ENCODE results near the gene CMIP. TPM values are rescaled to one million over a fixed set of nuclear protein-coding genes. Genes with fewer than 3 reads are reported as not detected.

The CMIP gene
- polyA plus RNA-seq, 1 donor from 2014 or later, result 15.1 TPM

DNA sequence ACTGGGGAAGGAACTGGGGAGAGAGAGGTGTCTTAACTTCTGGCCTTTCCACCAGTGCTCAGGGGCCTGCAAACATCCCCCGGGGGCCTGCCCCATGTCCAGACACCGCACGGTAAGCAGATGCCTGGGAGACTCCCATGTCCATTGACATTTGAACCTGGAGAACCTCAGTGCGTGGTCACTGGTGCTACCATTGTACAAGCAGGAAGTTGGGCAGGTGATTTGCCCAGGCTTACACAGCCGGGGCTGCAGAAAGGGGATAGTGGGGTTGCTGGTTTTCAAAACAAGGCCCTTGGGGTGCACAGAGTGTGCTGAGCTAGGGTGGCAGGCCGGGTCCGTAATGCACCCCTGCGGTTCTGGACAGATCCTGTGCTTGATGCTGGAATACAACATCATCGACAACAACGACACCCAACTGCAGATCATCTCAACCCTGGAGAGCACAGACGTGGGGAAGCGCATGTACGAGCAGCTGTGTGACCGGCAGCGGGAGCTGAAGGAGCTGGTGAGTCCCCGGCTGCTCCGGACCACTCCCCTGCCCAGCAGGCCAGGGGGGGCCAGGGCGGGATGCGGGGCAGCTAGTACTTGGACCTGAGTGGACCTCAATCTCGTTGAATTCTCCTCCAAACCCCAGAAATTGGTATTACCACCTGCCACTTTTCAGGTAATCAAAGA is 256.8 kb downstream of the CMIP start:
- H3K9me2 ChIP-seq (ENCODE audit: insufficient read depth, low read length), result no peaks in the 10 kb centered on the region
- no peak overlapping the region for H3K9ac ChIP-seq (ENCODE audit: low read length)
- no peak overlapping the region for H3K4me3 ChIP-seq (ENCODE audit: low read length)
- H3K4me2 ChIP-seq (ENCODE audit: low read length), result no peak overlapping the region
- H3K36me3 ChIP-seq (ENCODE audit: insufficient read depth, low read length), result peaks cover 29% of the 10 kb centered on the region
- TF ChIP-seq MXI1 (conservative IDR thresholded peaks at IDR 0.05; ENCODE audit: poor library complexity, severe bottlenecking) (no peak), RAD21 (conservative IDR thresholded peaks at IDR 0.05) (no peak), POLR2AphosphoS5 (IDR thresholded peaks at IDR 0.05) (no peak), TAF1 (IDR thresholded peaks at IDR 0.05; ENCODE audit: low read depth) (no peak), SMC3 (conservative IDR thresholded peaks at IDR 0.05; ENCODE audit: poor library complexity) (no peak), EP300 (conservative IDR thresholded peaks at IDR 0.05; ENCODE audit: poor library complexity, severe bottlenecking) (no peak), EZH2 (IDR thresholded peaks at IDR 0.05; ENCODE audit: borderline replicate concordance, insufficient read depth, low read length, poor library complexity, severe bottlenecking) (no peak)
- TF ChIP-seq, protein P1, sequence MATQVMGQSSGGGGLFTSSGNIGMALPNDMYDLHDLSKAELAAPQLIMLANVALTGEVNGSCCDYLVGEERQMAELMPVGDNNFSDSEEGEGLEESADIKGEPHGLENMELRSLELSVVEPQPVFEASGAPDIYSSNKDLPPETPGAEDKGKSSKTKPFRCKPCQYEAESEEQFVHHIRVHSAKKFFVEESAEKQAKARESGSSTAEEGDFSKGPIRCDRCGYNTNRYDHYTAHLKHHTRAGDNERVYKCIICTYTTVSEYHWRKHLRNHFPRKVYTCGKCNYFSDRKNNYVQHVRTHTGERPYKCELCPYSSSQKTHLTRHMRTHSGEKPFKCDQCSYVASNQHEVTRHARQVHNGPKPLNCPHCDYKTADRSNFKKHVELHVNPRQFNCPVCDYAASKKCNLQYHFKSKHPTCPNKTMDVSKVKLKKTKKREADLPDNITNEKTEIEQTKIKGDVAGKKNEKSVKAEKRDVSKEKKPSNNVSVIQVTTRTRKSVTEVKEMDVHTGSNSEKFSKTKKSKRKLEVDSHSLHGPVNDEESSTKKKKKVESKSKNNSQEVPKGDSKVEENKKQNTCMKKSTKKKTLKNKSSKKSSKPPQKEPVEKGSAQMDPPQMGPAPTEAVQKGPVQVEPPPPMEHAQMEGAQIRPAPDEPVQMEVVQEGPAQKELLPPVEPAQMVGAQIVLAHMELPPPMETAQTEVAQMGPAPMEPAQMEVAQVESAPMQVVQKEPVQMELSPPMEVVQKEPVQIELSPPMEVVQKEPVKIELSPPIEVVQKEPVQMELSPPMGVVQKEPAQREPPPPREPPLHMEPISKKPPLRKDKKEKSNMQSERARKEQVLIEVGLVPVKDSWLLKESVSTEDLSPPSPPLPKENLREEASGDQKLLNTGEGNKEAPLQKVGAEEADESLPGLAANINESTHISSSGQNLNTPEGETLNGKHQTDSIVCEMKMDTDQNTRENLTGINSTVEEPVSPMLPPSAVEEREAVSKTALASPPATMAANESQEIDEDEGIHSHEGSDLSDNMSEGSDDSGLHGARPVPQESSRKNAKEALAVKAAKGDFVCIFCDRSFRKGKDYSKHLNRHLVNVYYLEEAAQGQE (IDR thresholded peaks at IDR 0.05; ENCODE audit: borderline replicate concordance), result no peak
- TF ChIP-seq, protein P2, sequence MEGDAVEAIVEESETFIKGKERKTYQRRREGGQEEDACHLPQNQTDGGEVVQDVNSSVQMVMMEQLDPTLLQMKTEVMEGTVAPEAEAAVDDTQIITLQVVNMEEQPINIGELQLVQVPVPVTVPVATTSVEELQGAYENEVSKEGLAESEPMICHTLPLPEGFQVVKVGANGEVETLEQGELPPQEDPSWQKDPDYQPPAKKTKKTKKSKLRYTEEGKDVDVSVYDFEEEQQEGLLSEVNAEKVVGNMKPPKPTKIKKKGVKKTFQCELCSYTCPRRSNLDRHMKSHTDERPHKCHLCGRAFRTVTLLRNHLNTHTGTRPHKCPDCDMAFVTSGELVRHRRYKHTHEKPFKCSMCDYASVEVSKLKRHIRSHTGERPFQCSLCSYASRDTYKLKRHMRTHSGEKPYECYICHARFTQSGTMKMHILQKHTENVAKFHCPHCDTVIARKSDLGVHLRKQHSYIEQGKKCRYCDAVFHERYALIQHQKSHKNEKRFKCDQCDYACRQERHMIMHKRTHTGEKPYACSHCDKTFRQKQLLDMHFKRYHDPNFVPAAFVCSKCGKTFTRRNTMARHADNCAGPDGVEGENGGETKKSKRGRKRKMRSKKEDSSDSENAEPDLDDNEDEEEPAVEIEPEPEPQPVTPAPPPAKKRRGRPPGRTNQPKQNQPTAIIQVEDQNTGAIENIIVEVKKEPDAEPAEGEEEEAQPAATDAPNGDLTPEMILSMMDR (IDR thresholded peaks at IDR 0.05; ENCODE audit: poor library complexity, severe bottlenecking), result no peak
- H3K79me2 ChIP-seq (replicated peaks; ENCODE audit: insufficient read depth, low read length), result no peaks in the 10 kb centered on the region
- H3K27ac ChIP-seq (ENCODE audit: low read length), result no peak overlapping the region
- peaks cover 7% of the 10 kb centered on the region for H3F3A ChIP-seq (ENCODE audit: insufficient read depth, low read length, poor library complexity, severe bottlenecking)
- H3K9me3 ChIP-seq (ENCODE audit: low read length), result no peaks in the 10 kb centered on the region
- H3K27me3 ChIP-seq (ENCODE audit: insufficient read depth, low read depth, low read length), result no peaks in the 10 kb centered on the region
- H4K20me1 ChIP-seq (ENCODE audit: insufficient read depth), result no peaks in the 10 kb centered on the region
- no peak overlapping the region for H2AFZ ChIP-seq (ENCODE audit: low read depth, low read length)

GRCh38 chr16:81702506-81702905 is 257.9 kb downstream of the CMIP start:
- peaks cover under 1% of the 10 kb centered on the region for H3F3A ChIP-seq (ENCODE audit: insufficient read depth, low read length, poor library complexity, severe bottlenecking)
- H3K9me3 ChIP-seq (ENCODE audit: low read length), result no peaks in the 10 kb centered on the region
- no peak overlapping the region for H3K27ac ChIP-seq (ENCODE audit: low read length)
- H3K4me3 ChIP-seq (ENCODE audit: low read length), result no peak overlapping the region
- no peaks in the 10 kb centered on the region for H3K27me3 ChIP-seq (ENCODE audit: insufficient read depth, low read depth, low read length)
- H4K20me1 ChIP-seq (ENCODE audit: insufficient read depth), result no peaks in the 10 kb centered on the region
- TF ChIP-seq, protein P1 (IDR thresholded peaks at IDR 0.05; ENCODE audit: borderline replicate concordance), result no peak
- TF ChIP-seq SMC3 (conservative IDR thresholded peaks at IDR 0.05; ENCODE audit: poor library complexity) (no peak), MXI1 (conservative IDR thresholded peaks at IDR 0.05; ENCODE audit: poor library complexity, severe bottlenecking) (no peak), TAF1 (IDR thresholded peaks at IDR 0.05; ENCODE audit: low read depth) (no peak), EP300 (conservative IDR thresholded peaks at IDR 0.05; ENCODE audit: poor library complexity, severe bottlenecking) (no peak), RAD21 (conservative IDR thresholded peaks at IDR 0.05) (no peak), POLR2AphosphoS5 (IDR thresholded peaks at IDR 0.05) (no peak), EZH2 (IDR thresholded peaks at IDR 0.05; ENCODE audit: borderline replicate concordance, insufficient read depth, low read length, poor library complexity, severe bottlenecking) (no peak)
- TF ChIP-seq, protein P2 (IDR thresholded peaks at IDR 0.05; ENCODE audit: poor library complexity, severe bottlenecking), result no peak
- no peaks in the 10 kb centered on the region for H3K9me2 ChIP-seq (ENCODE audit: insufficient read depth, low read length)
- H3K4me2 ChIP-seq (ENCODE audit: low read length), result no peak overlapping the region
- no peak overlapping the region for H3K9ac ChIP-seq (ENCODE audit: low read length)
- H2AFZ ChIP-seq (ENCODE audit: low read depth, low read length), result no peak overlapping the region
- H3K36me3 ChIP-seq (ENCODE audit: insufficient read depth, low read length), result peaks cover 22% of the 10 kb centered on the region
- no peaks in the 10 kb centered on the region for H3K79me2 ChIP-seq (replicated peaks; ENCODE audit: insufficient read depth, low read length)
